GM04503 (cell line): ENCODE measurements around the gene RGS17.
"Not testable (repeated sequence)": the region's sequence is repeated elsewhere in the genome, so short reads cannot be mapped to it uniquely, and the experiment has no call there.

Experiments
- DNase-seq: peaks from one replicate; pipeline ENCODE4 v3.0.0-alpha.2; 2012; ENCODE audit warnings: low read depth

Gene RGS17

DNA sequence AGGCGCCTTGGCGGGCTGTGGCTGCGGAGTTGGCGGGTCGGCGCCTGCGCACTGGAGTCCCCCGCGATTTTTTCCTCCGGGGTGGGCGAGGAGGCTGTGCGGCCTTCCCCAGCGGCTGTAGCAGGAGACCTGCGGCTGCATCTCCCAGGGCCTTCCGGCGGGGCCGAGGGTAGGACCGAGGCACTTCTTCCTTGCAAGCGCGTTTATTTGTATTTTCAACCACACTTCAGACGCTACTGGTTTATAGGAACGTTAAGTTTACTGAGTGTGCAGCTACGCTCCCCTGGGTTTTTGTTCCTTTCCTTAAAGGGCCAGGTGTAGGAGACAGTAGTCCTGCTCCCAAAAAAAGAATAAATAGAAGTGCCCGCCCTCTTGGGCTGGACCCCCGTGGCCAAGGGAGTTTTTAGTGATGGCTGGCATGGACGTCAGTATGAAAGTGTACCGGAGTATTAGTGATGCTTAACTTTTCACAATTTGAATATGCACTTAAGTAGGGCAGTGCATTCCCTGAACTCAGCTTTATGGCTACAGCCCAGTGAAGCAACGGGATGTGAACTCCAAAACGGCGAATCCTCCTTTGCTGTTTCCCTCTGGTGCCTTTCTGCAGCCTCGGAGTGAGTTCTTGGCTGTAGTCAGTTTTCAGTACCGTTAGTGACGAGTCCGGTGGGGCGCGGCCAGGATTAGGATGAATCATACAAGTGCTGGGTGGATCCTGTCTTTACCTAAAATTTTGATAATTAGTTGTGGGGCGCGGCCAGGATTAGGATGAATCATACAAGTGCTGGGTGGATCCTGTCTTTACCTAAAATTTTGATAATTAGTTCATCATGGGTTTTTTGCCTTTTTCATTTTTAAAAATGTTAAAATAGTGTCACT lies 147.2 kb downstream of the RGS17 start:
- DNase-seq, result peak; percentile 37

- peak; percentile 74 for DNase-seq
These were observed 148.0 kb downstream of the RGS17 start, which contains the start of gene FBXO5 for GRCh38 chr6:152982904-152983636. Gene FBXO5 (minus strand): TSS chr6:152983041. CDS start chr6:152982959, 82 bp downstream.

- no peak for DNase-seq
These were observed 148.8 kb downstream of the RGS17 start for GRCh38 chr6:152981989-152982903.

- no peak for DNase-seq
These were observed 149.9 kb downstream of the RGS17 start for GRCh38 chr6:152981219-152981618.

DNA sequence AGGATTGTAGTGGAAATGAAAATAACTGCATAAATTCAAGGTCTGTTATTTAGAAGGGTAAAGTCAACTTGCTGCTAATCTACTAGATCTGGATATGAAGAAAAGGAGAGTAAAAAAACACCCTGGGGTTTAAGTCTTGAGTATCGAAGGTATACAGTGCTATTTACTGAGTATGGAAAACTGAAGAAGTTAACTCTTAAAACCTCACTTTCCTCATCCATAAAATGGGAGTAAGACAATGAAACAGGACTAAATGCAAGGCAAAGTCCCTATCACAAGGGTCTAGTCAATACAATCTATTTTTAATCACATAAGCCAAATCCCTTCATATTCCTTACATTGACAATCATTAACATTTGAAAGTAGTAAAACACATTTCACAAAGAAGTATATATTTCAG lies 150.4 kb downstream of the RGS17 start:
- no peak for DNase-seq

GRCh38 chr6:152979116-152979515 lies 152.0 kb downstream of the RGS17 start:
- no peak for DNase-seq

- no peak for DNase-seq
These were observed 153.0 kb downstream of the RGS17 start for GRCh38 chr6:152978058-152978457.

GRCh38 chr6:152977556-152977955 lies 153.5 kb downstream of the RGS17 start:
- DNase-seq, result no peak

- DNase-seq, result no peak
These were observed 154.3 kb downstream of the RGS17 start for GRCh38 chr6:152976749-152977148.

DNA sequence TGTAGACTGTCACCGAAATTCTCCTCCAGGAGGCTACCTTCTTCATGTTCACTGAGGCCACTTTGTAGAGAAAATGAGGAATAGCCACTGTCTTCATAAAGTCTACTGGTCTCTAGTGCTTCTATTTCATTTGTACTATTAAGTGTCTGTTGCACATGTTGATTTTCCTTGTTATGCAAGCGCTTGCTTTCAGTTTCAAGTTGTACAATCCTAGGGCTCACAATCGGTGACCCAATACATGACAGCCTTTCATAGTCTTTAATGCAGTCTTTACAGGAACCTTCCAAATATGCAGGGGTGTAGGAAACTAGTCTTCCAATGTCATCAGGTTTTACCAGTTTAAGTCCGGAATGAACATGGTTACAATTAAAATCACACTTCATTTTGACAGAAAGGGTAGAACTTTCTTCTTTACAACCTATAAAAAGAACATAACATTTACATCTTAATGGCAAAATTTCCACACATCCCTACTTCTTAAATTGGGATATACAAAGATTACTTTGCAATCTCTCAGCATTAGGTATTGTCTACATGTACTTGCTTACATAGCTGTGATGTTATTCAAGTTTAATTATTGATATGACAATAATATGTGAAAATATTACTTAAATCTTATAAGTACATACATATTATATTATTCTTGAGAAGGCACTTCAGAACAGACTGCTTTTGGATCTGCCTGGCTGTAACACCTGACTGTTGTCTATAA lies 155.7 kb downstream of the RGS17 start:
- DNase-seq, result no peak

DNA sequence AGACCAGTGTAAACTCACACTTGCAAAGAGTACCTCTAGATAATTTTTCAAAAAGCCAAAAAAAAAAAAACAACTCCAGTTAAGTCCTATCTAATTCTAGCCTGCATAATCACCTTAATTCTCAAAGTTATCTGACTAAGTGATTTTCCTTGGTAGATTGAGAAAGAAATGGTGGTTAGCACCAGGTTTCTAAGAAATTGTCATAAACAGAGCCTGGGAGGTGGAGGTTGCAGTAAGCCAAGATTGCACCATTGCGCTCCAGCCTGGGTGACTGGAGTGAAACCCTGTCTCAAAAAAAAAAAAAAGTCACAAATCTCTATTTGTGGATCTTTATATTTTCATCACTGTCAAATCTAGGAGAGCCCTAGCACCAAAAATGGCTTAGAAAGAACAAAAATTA lies 157.2 kb downstream of the RGS17 start:
- DNase-seq, result no peak

- no peak for DNase-seq
These were observed 161.2 kb downstream of the RGS17 start for GRCh38 chr6:152969688-152970418.

GRCh38 chr6:152966168-152966894 lies 164.8 kb downstream of the RGS17 start:
- not testable (repeated sequence) for DNase-seq

- no peak for DNase-seq
These were observed 171.7 kb downstream of the RGS17 start for GRCh38 chr6:152959333-152959732.

DNA sequence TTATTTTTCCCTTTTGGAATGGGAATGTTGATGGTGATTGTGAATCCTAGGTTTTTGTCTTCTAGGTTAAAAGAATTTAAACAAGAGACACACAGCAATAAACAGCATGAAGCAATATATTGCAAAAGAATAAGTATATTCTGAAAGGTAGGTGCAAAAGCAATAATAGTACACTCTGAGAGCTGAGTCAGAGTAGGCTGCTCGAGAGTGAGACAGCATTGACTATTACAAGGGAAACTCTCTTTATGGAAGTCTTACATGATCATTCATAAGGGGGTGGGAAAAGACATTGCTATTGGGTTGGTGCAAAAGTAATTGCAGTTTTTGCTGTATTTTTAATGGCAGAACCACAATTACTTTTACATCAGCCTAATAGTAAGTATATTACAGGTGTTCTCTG lies 173.3 kb downstream of the RGS17 start:
- no peak for DNase-seq
